Skeletal muscle satellite cell (primary cell): ENCODE data around the gene VAV3.
"Not testable (repeated sequence)": the region's sequence is repeated elsewhere in the genome, so short reads cannot be mapped to it uniquely, and the experiment has no call there.

Experiments
- H3K27me3 ChIP-seq: 2 replicates; pipeline ENCODE4 v1.7.0; 2013; ENCODE audit warnings: low read length; ENCODE audit not compliant: control insufficient read depth, insufficient read depth
- H3K36me3 ChIP-seq: 2 replicates; pipeline ENCODE4 v1.7.0; 2013; ENCODE audit warnings: mild to moderate bottlenecking, control low read depth, low read length; ENCODE audit not compliant: insufficient read depth
- H3K4me1 ChIP-seq: 2 replicates; pipeline ENCODE4 v1.7.0; 2013; ENCODE audit warnings: low read length; ENCODE audit not compliant: control insufficient read depth, insufficient read depth
- H3K4me2 ChIP-seq: 2 replicates; pipeline ENCODE4 v1.7.0; 2013; ENCODE audit warnings: mild to moderate bottlenecking, low read length
- H3K4me3 ChIP-seq: 2 replicates; pipeline ENCODE4 v1.7.0; 2013; ENCODE audit warnings: low read length
- H3K9ac ChIP-seq: 2 replicates; pipeline ENCODE4 v1.7.0; 2013; ENCODE audit warnings: mild to moderate bottlenecking, low read depth, low read length, moderate library complexity
- H3K9me3 ChIP-seq: replicated peaks from 2 replicates; pipeline ENCODE4 v1.7.0; 2013; ENCODE audit warnings: mild to moderate bottlenecking, control low read depth, low read length

VAV3 gene

DNA sequence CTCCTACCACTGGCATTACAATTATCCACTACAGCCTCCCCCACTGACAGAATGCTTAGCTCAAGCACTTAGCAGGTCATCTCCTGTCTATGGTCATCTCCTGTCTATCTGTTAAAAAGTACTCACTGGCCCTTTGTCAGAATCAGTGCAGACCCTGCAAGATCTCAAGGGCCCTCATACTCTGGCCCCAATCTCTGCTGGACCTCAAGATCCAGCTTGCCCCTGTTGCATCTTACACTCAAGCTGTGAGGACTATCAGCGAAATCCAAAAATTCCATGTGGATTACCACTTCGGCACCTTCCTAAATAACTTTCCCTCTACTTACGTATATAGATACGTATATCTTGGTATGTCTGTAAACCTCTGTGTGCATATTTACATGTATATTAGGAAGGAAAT is 101.6 kb downstream of the VAV3 start:
- Histone ChIP-seq H3K9me3 (no peaks in the 10 kb centered on the region), H3K36me3 (no peaks in the 10 kb centered on the region), H3K27me3 (no peaks in the 10 kb centered on the region), H3K4me2 (no peak overlapping the region), H3K4me1 (no peaks in the 10 kb centered on the region), H3K4me3 (no peak overlapping the region), H3K9ac (no peak overlapping the region)

DNA sequence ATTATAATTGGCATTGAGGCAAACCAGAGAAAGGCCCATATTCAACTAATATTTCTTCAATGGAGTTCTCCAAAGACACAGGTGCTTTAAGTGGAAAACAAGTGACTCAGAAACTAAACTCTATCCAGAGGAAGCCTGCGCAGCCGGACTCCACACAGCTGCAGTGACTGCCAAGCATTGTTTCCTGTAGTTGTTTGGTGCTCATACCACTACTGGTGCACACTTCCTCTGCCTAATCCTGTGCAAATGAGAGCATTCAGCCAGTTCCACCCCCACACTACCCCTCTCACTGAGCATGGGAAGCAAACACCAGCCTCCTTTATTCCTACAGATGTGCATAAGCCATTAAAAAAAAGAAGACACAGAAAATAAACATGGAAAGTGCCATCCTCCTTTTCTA is 102.9 kb downstream of the VAV3 start:
- H3K4me1 ChIP-seq = no peaks in the 10 kb centered on the region
- H3K9ac ChIP-seq = no peak overlapping the region
- H3K4me3 ChIP-seq = no peak overlapping the region
- H3K27me3 ChIP-seq = no peaks in the 10 kb centered on the region
- no peak overlapping the region for H3K4me2 ChIP-seq
- no peaks in the 10 kb centered on the region for H3K36me3 ChIP-seq
- H3K9me3 ChIP-seq = no peaks in the 10 kb centered on the region

- Histone ChIP-seq H3K27me3 (no peaks in the 10 kb centered on the region), H3K4me3 (no peak overlapping the region), H3K9me3 (no peaks in the 10 kb centered on the region), H3K4me1 (no peaks in the 10 kb centered on the region), H3K4me2 (no peak overlapping the region), H3K36me3 (no peaks in the 10 kb centered on the region), H3K9ac (no peak overlapping the region)
These were observed 106.7 kb downstream of the VAV3 start for GRCh38 chr1:107858323-107858722.

DNA sequence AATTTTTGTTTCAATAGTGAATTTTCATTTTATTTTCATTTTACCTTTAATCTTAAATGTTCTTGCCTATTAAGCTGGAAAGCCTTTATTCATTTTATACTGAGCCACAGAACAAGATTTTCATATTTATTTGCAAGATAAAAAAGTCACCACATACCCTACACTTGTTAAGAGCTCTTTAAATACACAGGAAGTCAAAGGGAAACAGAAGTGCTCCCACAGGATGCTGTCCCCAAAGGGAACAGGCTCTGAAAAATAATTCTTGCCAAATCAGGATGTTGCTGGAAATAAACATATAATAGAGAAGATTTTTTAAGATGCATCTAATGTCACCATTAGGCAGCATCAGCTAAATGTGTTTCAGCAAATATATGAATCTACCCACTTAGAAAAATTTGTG is 113.6 kb downstream of the VAV3 start:
- Histone ChIP-seq H3K4me2 (no peak overlapping the region), H3K4me3 (no peak overlapping the region), H3K9me3 (no peaks in the 10 kb centered on the region), H3K36me3 (no peaks in the 10 kb centered on the region), H3K27me3 (no peaks in the 10 kb centered on the region), H3K4me1 (no peaks in the 10 kb centered on the region), H3K9ac (no peak overlapping the region)

DNA sequence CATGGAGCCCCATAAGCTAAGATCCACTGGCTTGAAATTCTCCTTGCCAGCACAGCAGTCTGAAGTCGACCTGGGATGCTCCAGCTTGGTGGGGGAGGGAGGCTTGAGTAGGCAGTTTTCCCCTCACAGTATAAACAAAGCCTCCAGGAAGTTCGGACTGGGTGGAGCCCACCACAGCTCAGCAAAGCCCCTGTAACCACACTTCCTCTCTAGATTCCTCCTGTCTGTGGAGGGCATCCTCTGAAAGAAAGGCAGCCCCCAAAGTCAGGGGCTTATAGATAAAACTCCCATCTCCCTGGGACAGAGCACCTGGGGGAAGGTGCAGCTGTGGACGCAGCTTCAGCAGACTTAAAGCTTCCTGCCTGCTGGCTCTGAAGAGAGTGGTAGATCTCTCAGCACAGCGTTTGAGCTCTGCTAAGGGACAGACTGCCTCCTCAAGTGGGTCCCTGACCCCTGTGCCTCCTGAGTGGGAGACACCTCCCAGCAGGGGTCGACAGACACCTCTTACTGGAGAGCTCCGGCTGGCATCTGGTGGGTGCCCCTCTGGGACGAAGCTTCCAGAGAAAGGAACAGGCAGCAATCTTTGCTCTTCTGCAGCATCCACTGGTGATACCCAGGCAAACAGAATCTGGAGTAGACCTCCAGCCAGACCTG is 120.3 kb downstream of the VAV3 start:
- H3K9ac ChIP-seq, H3K4me2 ChIP-seq, H3K36me3 ChIP-seq, H3K4me3 ChIP-seq, H3K9me3 ChIP-seq, H3K4me1 ChIP-seq, H3K27me3 ChIP-seq: not testable (repeated sequence)

GRCh38 chr1:107843989-107844388 is 121.0 kb downstream of the VAV3 start:
- no peak overlapping the region for H3K9ac ChIP-seq
- H3K4me1 ChIP-seq = no peaks in the 10 kb centered on the region
- no peaks in the 10 kb centered on the region for H3K36me3 ChIP-seq
- H3K9me3 ChIP-seq = no peaks in the 10 kb centered on the region
- H3K27me3 ChIP-seq = no peaks in the 10 kb centered on the region
- no peak overlapping the region for H3K4me3 ChIP-seq
- no peak overlapping the region for H3K4me2 ChIP-seq

DNA sequence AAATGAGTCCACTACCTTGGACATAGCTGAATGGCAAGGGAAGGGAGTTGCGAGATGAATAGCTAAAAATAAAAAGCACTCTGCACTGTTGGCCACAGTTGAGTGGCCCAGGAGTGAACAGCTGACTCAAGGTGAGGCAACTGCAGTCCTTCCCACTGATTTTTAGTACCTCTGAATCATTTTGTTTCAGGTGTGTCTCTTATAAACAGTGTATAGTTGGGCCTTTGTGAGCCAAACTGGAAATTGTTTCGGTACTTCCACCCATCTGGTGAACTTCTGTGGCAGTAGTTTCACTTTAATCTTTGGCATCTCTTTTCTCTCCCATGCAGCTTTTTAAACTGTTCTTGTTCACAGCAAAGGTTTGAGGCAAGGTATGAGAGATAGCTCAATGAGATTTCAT is 122.7 kb downstream of the VAV3 start:
- Histone ChIP-seq H3K4me3 (no peak overlapping the region), H3K27me3 (no peaks in the 10 kb centered on the region), H3K4me2 (peak overlapping the region; percentile 34), H3K9ac (no peak overlapping the region), H3K4me1 (no peaks in the 10 kb centered on the region), H3K36me3 (no peaks in the 10 kb centered on the region), H3K9me3 (no peaks in the 10 kb centered on the region)

- no peaks in the 10 kb centered on the region for H3K9me3 ChIP-seq
- H3K27me3 ChIP-seq = no peaks in the 10 kb centered on the region
- H3K4me3 ChIP-seq = no peak overlapping the region
- no peaks in the 10 kb centered on the region for H3K36me3 ChIP-seq
- no peak overlapping the region for H3K9ac ChIP-seq
- no peak overlapping the region for H3K4me2 ChIP-seq
- no peaks in the 10 kb centered on the region for H3K4me1 ChIP-seq
These were observed 124.3 kb downstream of the VAV3 start for GRCh38 chr1:107840725-107841124.

DNA sequence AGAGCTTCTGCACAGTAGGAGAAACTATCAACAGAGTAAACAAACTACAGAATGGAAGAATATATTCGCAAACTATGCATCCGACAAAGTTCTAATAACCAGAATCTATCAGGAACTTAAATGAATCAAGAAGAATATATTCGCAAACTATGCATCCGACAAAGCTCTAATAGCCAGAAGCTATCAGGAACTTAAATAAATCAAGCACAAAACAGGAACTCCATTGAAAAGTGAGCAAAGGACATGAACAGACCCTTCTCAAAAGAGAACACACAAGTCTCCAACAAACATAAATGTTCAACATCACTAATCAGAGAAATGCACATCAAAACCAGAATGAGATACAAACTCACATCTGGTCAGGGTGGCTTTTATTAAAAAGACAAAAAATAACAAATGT is 126.9 kb downstream of the VAV3 start:
- Histone ChIP-seq H3K4me3 (no peak overlapping the region), H3K9me3 (no peaks in the 10 kb centered on the region), H3K36me3 (no peaks in the 10 kb centered on the region), H3K27me3 (no peaks in the 10 kb centered on the region), H3K9ac (no peak overlapping the region), H3K4me1 (no peaks in the 10 kb centered on the region), H3K4me2 (no peak overlapping the region)

GRCh38 chr1:107835151-107835670 is 129.8 kb downstream of the VAV3 start:
- H3K4me3 ChIP-seq = no peak overlapping the region
- H3K36me3 ChIP-seq = no peaks in the 10 kb centered on the region
- H3K4me1 ChIP-seq = no peaks in the 10 kb centered on the region
- H3K27me3 ChIP-seq = no peaks in the 10 kb centered on the region
- no peaks in the 10 kb centered on the region for H3K9me3 ChIP-seq
- no peak overlapping the region for H3K4me2 ChIP-seq
- H3K9ac ChIP-seq = no peak overlapping the region

- H3K4me1 ChIP-seq = peaks cover 7% of the 10 kb centered on the region
- no peak overlapping the region for H3K4me3 ChIP-seq
- H3K4me2 ChIP-seq = no peak overlapping the region
- no peaks in the 10 kb centered on the region for H3K27me3 ChIP-seq
- no peak overlapping the region for H3K9ac ChIP-seq
- H3K36me3 ChIP-seq = no peaks in the 10 kb centered on the region
- no peaks in the 10 kb centered on the region for H3K9me3 ChIP-seq
These were observed 131.9 kb downstream of the VAV3 start for GRCh38 chr1:107833061-107833460.

DNA sequence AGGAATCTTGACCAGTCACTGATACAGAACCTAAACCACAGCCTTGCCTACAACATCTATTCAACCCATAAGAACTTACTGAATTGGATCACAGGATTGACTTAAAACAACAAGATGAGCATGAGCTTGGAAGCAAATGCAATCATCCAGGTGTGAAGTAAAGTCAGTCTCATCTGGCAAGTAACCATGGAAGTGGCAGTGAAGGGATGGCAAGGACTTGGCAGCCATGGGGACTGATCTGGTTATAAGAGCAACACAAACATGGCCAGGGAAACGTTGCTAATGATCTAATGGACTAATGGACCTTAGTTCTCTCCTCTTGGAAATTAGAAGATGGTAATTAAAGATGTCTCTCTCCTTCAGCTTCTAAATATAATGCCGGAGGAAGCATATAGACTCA is 133.1 kb downstream of the VAV3 start:
- H3K9me3 ChIP-seq = no peaks in the 10 kb centered on the region
- no peak overlapping the region for H3K9ac ChIP-seq
- peaks cover 7% of the 10 kb centered on the region for H3K4me1 ChIP-seq

More for the DNA sequence above, 133.1 kb downstream of the VAV3 start:
- Histone ChIP-seq H3K36me3 (no peaks in the 10 kb centered on the region), H3K4me2 (no peak overlapping the region), H3K27me3 (no peaks in the 10 kb centered on the region), H3K4me3 (no peak overlapping the region)
